Stomach (tissue), 9 donors: ENCODE results near the gene TEDC2. TPM values are rescaled to one million over a fixed set of nuclear protein-coding genes. Genes with fewer than 3 reads are reported as not detected.
A peak's percentile ranks its signal among the peaks of the same experiment; 100 is the strongest.

Experiments used
- DNase-seq, 2 donors: peaks; one replicate each; pipeline versions ENCODE4 v3.0.0 to v3.0.0-alpha.2; 2013 to 2019
- H3K27ac ChIP-seq, 5 donors: fragments of 200-600 bp in 4 of 5; sonication (generic) in 4 of 5; one replicate each; pipeline ENCODE4 v1.5.1; 2013 to 2019; ENCODE audit warnings: mild to moderate bottlenecking in 1 of 5, moderate library complexity in 1 of 5
- H3K27me3 ChIP-seq, 3 donors: fragments of 200-600 bp; sonication (generic); one replicate each; pipeline ENCODE4 v1.5.1; 2017 to 2019; ENCODE audit warnings: mixed run types in 1 of 3
- H3K36me3 ChIP-seq, 4 donors: fragments of 200-600 bp; sonication (generic); 1 replicate in 3 of 4; 2 replicates in 1 of 4; pipeline ENCODE4 v1.5.1; 2016 to 2019
- H3K4me1 ChIP-seq, 4 donors: fragments of 200-600 bp; sonication (generic); one replicate each; pipeline ENCODE4 v1.5.1; 2016 to 2019
- H3K4me3 ChIP-seq, 4 donors: fragments of 200-600 bp; sonication (generic) in 3 of 4; one replicate each; pipeline ENCODE4 v1.5.1; 2016 to 2019; ENCODE audit warnings: mild to moderate bottlenecking in 1 of 4
- H3K9me3 ChIP-seq, 4 donors: fragments of 200-600 bp; sonication (generic); one replicate each; pipeline ENCODE4 v1.5.1; 2016 to 2019
- CTCF ChIP-seq, 7 experiments: fragments of 450-650 bp in 4 of 7; fragments of 200-600 bp in 3 of 7; sonication (generic) in 3 of 7; IDR thresholded peaks; one replicate each; pipeline ENCODE4 v1.5.1; 2016 to 2019; ENCODE audit warnings: antibody characterized with exemption in 7 of 7, control low read depth in 2 of 7, mild to moderate bottlenecking in 1 of 7
- EP300 ChIP-seq: sonication (generic); formaldehyde crosslinking; IDR thresholded peaks from one replicate; pipeline ENCODE4 v1.6.1; 2017; ENCODE audit warnings: antibody characterized with exemption
- POLR2A ChIP-seq, 4 donors: fragments of 450-650 bp; IDR thresholded peaks; one replicate each; pipeline ENCODE4 v1.6.1; 2016; ENCODE audit warnings: antibody characterized with exemption in 4 of 4, control low read depth in 2 of 4, mild to moderate bottlenecking in 1 of 4, moderate library complexity in 1 of 4
- POLR2AphosphoS5 ChIP-seq, 3 donors: sonication (generic); formaldehyde crosslinking; IDR thresholded peaks; one replicate each; pipeline ENCODE4 v1.6.1; 2016; ENCODE audit warnings: antibody characterized with exemption in 3 of 3
- WGBS, 5 donors: extraction: QIAGEN DNeasy Blood & Tissue Kit in 3 of 5; methylation state at CpG; one replicate each; pipeline versions ENCODE4 v1.1.5 to v1.1.7; 2013 to 2018; 5-methylcytosine and 5-hydroxymethylcytosine counted together
- intact Hi-C: fragments of 100-400 bp; cut with DNase I; formaldehyde crosslinking; loops from one replicate; pipeline ENCODE4 v1.15.1; 2023; ENCODE audit warnings: low total_unique reads
- polyA plus RNA-seq, 3 donors: library from polyadenylated mRNA; stranded (reverse); fragments of 200-250 nt; gene quantifications; one replicate each; pipeline ENCODE4 v1.2.3, GENCODE V29; 2013
- total RNA-seq, 5 donors: library from RNA; depleted of rRNA; stranded (reverse); fragments of >200 nt; gene quantifications; one replicate each; pipeline versions ENCODE4 v1.1.0 to v1.2.3, GENCODE V29; 2014 to 2016
- donor health status: healthy with polysubstance abuse.
- donor health status: Bipolar disorder and iron deficiency.
- donor health status: healthy.

TEDC2 gene
- total and polyA plus RNA-seq, 8 donors, result 1.3 to 3.8 (median 2.7) TPM; not detected in 3

GRCh38 chr16:2482708-2483534, 23.0 kb downstream of the TEDC2 start:
- H3K9me3 ChIP-seq, result no peaks in the 10 kb centered on the region
- H3K27me3 ChIP-seq, result no peaks in the 10 kb centered on the region
- 60 to 74% (median 67%) methylated on average over 31 to 32 of the region's 32 CpGs for WGBS, 5 donors
- peak overlapping the region; percentile 9 to 17 (median 10) for H3K4me3 ChIP-seq
- no peak for TF ChIP-seq POLR2A (IDR thresholded peaks at IDR 0.05)
- TF ChIP-seq EP300, result no peak
- no peak for TF ChIP-seq POLR2AphosphoS5 (IDR thresholded peaks at IDR 0.05)
- TF ChIP-seq CTCF (IDR thresholded peaks at IDR 0.05), result no peak
- peaks cover 24 to 63% (median 44%) of the 10 kb centered on the region in 4 donors for H3K4me1 ChIP-seq
- DNase-seq, result peak in 1 of 2 donors; percentile 78
- intact Hi-C loops, result no loop called here
- H3K27ac ChIP-seq, result peak overlapping the region in 4 of 5 donors; percentile 22 to 80 (median 60)
- H3K36me3 ChIP-seq, result peaks cover 0 to 12% (median 4%) of the 10 kb centered on the region in 4 donors

- Histone ChIP-seq H3K4me3 (no peak overlapping the region), H3K27ac (peak overlapping the region in 1 of 5 donors; percentile 80), H3K36me3 (peaks cover 0 to 12% (median 3%) of the 10 kb centered on the region in 4 donors), H3K4me1 (peaks cover 24 to 58% (median 41%) of the 10 kb centered on the region in 4 donors), H3K9me3 (no peaks in the 10 kb centered on the region), H3K27me3 (no peaks in the 10 kb centered on the region)
- TF ChIP-seq POLR2A (IDR thresholded peaks at IDR 0.05) (no peak), CTCF (IDR thresholded peaks at IDR 0.05) (no peak), POLR2AphosphoS5 (IDR thresholded peaks at IDR 0.05) (no peak), EP300 (no peak)
- intact Hi-C loops, result no loop called here
- DNase-seq, result no peak
- WGBS, 5 donors, result 89 to 93% (median 91%) methylated on average over 15 to 16 of the region's 16 CpGs
These were observed 24.3 kb downstream of the TEDC2 start for GRCh38 chr16:2483939-2484897.

- no peak overlapping the region for H3K27ac ChIP-seq
- intact Hi-C loops, result no loop called here
- H3K27me3 ChIP-seq, result no peaks in the 10 kb centered on the region
- H3K4me3 ChIP-seq, result no peak overlapping the region
- DNase-seq, result no peak
- 70 to 83% (median 72%) methylated on average over 13 of the region's 13 CpGs for WGBS, 5 donors
- H3K4me1 ChIP-seq, result peaks cover 24 to 58% (median 41%) of the 10 kb centered on the region in 4 donors
- H3K9me3 ChIP-seq, result no peaks in the 10 kb centered on the region
- peaks cover 0 to 12% (median 2%) of the 10 kb centered on the region in 4 donors for H3K36me3 ChIP-seq
- TF ChIP-seq CTCF (IDR thresholded peaks at IDR 0.05) (no peak), POLR2A (IDR thresholded peaks at IDR 0.05) (no peak), EP300 (no peak), POLR2AphosphoS5 (IDR thresholded peaks at IDR 0.05) (no peak)
These were observed 25.1 kb downstream of the TEDC2 start for GRCh38 chr16:2484898-2485508.
